HepG2 (cell line): Measurements from ENCODE around the gene SLC22A23. TPM values are rescaled to one million over a fixed set of nuclear protein-coding genes. Genes with fewer than 3 reads are reported as not detected.

Experiments used
- ATF7-NPFF ChIP-seq: sonication (generic); formaldehyde crosslinking; IDR thresholded peaks from 2 replicates; pipeline ENCODE4 v1.8.1; 2023; ENCODE audit warnings: mild to moderate bottlenecking, low read depth, missing genetic modification reagents, moderate library complexity
- EP300 ChIP-seq, 3 experiments: sonication (generic) in 1 of 3; formaldehyde crosslinking in 1 of 3; IDR thresholded peaks; 2 replicates each; pipeline versions ENCODE4 v1.5.1 to v1.6.1; 2011 to 2020; ENCODE audit warnings: low read depth in 2 of 3, low read length in 2 of 3, borderline replicate concordance in 1 of 3, improper control_type of control experiment in 1 of 3, mild to moderate bottlenecking in 1 of 3, missing genetic modification reagents in 1 of 3, moderate library complexity in 1 of 3
- GPN1 ChIP-seq: sonication (generic); formaldehyde crosslinking; IDR thresholded peaks from 2 replicates; pipeline ENCODE4 v1.5.1; 2020; ENCODE audit warnings: missing genetic modification reagents, borderline replicate concordance
- HDAC1 ChIP-seq: sonication (generic); formaldehyde crosslinking; IDR thresholded peaks from 2 replicates; pipeline ENCODE4 v1.5.1; 2020; ENCODE audit warnings: mild to moderate bottlenecking, missing genetic modification reagents
- ISX ChIP-seq: sonication (generic); formaldehyde crosslinking; conservative IDR thresholded peaks from 2 replicates; pipeline ENCODE4 v1.5.0; 2020; ENCODE audit warnings: missing genetic modification reagents
- NBN ChIP-seq: fragments of 450-650 bp; conservative IDR thresholded peaks from 2 replicates; pipeline ENCODE4 v1.6.1; 2017
- ZBTB20 ChIP-seq: sonication (generic); formaldehyde crosslinking; IDR thresholded peaks from 2 replicates; pipeline ENCODE4 v1.8.1; 2023; ENCODE audit warnings: missing genetic modification reagents, low read depth, mild to moderate bottlenecking, borderline replicate concordance
- ZNF510 ChIP-seq: sonication (generic); formaldehyde crosslinking; IDR thresholded peaks from 2 replicates; pipeline ENCODE4 v1.4.0; 2020; ENCODE audit warnings: low read depth, mild to moderate bottlenecking, missing genetic modification reagents
- ZNF670 ChIP-seq: sonication (generic); formaldehyde crosslinking; IDR thresholded peaks from 2 replicates; pipeline ENCODE4 v1.8.0; 2022; ENCODE audit warnings: mild to moderate bottlenecking, missing genetic modification reagents, borderline replicate concordance
- polyA plus RNA-seq, 8 experiments: library from polyadenylated mRNA; depleted of rRNA in 3 of 8; stranded (reverse) in 7 of 8; unstranded in 1 of 8; fragments of >200 nt; fragmentation: Illumina TruSeq in 4 of 8; extraction: Trizol in 4 of 8; gene quantifications; 2 replicates each; pipeline versions ENCODE4 v1.2.1 to v1.2.3, GENCODE V29; 2011 to 2016; ENCODE audit warnings: low read depth in 4 of 8, missing spikeins in 1 of 8, mixed read lengths in 1 of 8; ENCODE audit not compliant: insufficient read depth in 1 of 8
- total RNA-seq, 5 experiments: library from RNA; depleted of rRNA; stranded (reverse); fragments of >200 nt; fragmentation: Illumina TruSeq; extraction: Trizol; gene quantifications; 2 replicates each; pipeline ENCODE4 v1.2.3, GENCODE V29; 2016; ENCODE audit warnings: low read depth in 1 of 5
- TF ChIP-seq, protein P1 (sequence below): sonication (generic); formaldehyde crosslinking; IDR thresholded peaks from 2 replicates; pipeline ENCODE4 v1.8.1; 2023; ENCODE audit warnings: mild to moderate bottlenecking, moderate library complexity, missing genetic modification reagents
- TF ChIP-seq, protein P2 (sequence below): sonication (generic); formaldehyde crosslinking; IDR thresholded peaks from 2 replicates; pipeline ENCODE4 v1.4.0; 2020; ENCODE audit warnings: missing genetic modification reagents
- TF ChIP-seq, protein P3 (sequence below): sonication (generic); formaldehyde crosslinking; IDR thresholded peaks from 2 replicates; pipeline ENCODE4 v1.5.0; 2020; ENCODE audit warnings: mild to moderate bottlenecking, missing genetic modification reagents, borderline replicate concordance
- TF ChIP-seq, protein P4 (sequence below): sonication (generic); formaldehyde crosslinking; IDR thresholded peaks from 2 replicates; pipeline ENCODE4 v1.8.0; 2022; ENCODE audit warnings: mild to moderate bottlenecking, missing genetic modification reagents
- TF ChIP-seq, protein P5 (sequence below): sonication (generic); formaldehyde crosslinking; IDR thresholded peaks from 2 replicates; pipeline ENCODE4 v1.5.0; 2020; ENCODE audit warnings: mild to moderate bottlenecking, missing genetic modification reagents
- TF ChIP-seq, protein P6 (sequence below): IDR thresholded peaks from 2 replicates; pipeline ENCODE4 v1.6.1; 2016

SLC22A23 gene
- total and polyA plus RNA-seq, 2 of the 13 experiments (the other 11 are each of a cell fraction or from before 2014, with no cell fraction given): 11.8 to 17.5 TPM

DNA sequence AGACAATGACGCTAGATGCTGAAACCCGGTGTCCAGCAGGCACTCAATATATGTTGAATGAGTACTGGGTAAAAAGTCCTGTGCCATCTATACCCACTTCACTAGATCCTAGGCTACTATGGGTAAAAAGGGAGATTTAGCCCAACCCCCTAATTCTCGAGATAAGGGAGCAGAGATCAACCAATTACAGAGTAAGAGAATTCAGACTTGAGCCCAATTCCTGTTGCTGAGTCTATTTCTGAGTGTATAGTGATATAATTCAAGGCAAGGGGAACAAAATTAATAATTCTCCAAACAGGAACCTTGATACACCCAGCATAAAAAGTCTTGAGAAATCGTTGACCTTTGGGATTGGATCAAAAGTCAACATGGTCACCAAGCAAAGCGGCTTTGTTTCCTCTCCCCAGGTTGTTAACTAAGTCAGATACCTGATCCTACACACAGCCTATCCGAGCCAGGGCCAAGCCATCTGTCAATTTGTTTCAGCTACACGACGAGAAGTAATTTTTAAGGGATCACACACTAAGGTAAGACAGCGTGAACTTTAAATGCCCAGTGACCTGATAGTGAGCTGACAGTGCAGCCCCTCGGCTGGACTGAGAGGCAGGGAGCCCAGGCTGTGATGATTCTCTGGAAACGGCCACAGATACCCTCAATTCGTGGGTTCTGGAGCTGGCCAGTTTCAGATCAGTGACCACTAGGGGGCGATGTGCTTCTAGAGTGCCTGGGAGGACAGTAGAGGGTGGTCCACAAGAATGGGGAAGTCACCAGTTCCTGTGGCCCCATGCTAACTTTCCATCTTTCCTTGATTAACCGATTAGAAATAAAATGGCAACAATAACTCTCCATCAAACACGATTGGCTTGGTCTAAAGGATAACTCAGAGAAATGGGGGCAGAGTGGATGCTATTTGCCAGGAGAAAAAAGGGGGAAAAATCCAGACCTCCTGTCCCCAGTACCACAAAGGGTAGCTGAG is 46.2 kb downstream of the SLC22A23 start (continued):
- TF ChIP-seq, protein P1, sequence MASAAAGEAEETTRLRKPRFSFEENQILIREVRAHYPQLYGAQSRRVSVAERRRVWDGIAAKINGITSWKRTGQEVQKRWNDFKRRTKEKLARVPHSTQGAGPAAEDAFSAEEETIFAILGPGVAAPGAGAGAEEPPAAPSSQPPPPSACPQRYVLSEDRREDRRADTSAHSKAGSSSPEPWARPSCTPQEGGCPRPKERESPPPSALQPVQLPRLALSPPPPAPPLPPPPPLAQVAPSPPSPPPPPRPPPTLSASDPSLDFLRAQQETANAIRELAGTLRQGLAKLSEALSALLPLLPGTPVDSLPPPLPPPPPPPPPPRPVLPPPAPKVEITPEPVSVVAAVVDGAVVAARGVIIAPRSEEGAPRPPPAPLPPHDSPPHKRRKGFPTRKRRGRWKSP (CRISPR knock-in tag): peak; percentile 63; the same call in 1 of the 2 replicates
- TF ChIP-seq, protein P2, sequence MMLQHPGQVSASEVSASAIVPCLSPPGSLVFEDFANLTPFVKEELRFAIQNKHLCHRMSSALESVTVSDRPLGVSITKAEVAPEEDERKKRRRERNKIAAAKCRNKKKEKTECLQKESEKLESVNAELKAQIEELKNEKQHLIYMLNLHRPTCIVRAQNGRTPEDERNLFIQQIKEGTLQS (CRISPR knock-in tag): no peak
- TF ChIP-seq, protein P3, sequence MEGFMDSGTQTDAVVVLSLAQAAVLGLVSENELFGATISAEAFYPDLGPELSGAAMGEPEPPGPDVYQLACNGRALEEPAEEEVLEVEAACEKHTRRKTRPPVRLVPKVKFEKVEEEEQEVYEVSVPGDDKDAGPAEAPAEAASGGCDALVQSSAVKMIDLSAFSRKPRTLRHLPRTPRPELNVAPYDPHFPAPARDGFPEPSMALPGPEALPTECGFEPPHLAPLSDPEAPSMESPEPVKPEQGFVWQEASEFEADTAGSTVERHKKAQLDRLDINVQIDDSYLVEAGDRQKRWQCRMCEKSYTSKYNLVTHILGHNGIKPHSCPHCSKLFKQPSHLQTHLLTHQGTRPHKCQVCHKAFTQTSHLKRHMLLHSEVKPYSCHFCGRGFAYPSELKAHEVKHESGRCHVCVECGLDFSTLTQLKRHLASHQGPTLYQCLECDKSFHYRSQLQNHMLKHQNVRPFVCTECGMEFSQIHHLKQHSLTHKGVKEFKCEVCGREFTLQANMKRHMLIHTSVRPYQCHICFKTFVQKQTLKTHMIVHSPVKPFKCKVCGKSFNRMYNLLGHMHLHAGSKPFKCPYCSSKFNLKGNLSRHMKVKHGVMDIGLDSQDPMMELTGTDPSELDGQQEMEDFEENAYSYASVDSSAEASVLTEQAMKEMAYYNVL (CRISPR knock-in tag): no peak
- TF ChIP-seq ZNF510 (CRISPR knock-in tag) (0 out of 2 replicates have a peak, but pooled peaks have one; percentile 67), EP300 (IDR thresholded peaks at IDR 0.05; ENCODE audit: low read depth in 2 of 2, low read length in 2 of 2) (peak in 1 of 2 experiments; percentile 86; a peak in 2 of 4 replicates), EP300 (CRISPR knock-in tag; IDR thresholded peaks at IDR 0.05; ENCODE audit: borderline replicate concordance) (no peak), NBN (no peak), HDAC1 (peak; percentile 56), GPN1 (CRISPR knock-in tag) (no peak), ZNF670 (CRISPR knock-in tag) (no peak), ATF7-NPFF (CRISPR knock-in tag) (no peak), ZBTB20 (CRISPR knock-in tag) (peak; percentile 78), ISX (CRISPR knock-in tag) (no peak)
- TF ChIP-seq, protein P4, sequence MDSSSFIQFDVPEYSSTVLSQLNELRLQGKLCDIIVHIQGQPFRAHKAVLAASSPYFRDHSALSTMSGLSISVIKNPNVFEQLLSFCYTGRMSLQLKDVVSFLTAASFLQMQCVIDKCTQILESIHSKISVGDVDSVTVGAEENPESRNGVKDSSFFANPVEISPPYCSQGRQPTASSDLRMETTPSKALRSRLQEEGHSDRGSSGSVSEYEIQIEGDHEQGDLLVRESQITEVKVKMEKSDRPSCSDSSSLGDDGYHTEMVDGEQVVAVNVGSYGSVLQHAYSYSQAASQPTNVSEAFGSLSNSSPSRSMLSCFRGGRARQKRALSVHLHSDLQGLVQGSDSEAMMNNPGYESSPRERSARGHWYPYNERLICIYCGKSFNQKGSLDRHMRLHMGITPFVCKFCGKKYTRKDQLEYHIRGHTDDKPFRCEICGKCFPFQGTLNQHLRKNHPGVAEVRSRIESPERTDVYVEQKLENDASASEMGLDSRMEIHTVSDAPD: peak; percentile 28; the same call in 1 of the 2 replicates
- TF ChIP-seq, protein P5, sequence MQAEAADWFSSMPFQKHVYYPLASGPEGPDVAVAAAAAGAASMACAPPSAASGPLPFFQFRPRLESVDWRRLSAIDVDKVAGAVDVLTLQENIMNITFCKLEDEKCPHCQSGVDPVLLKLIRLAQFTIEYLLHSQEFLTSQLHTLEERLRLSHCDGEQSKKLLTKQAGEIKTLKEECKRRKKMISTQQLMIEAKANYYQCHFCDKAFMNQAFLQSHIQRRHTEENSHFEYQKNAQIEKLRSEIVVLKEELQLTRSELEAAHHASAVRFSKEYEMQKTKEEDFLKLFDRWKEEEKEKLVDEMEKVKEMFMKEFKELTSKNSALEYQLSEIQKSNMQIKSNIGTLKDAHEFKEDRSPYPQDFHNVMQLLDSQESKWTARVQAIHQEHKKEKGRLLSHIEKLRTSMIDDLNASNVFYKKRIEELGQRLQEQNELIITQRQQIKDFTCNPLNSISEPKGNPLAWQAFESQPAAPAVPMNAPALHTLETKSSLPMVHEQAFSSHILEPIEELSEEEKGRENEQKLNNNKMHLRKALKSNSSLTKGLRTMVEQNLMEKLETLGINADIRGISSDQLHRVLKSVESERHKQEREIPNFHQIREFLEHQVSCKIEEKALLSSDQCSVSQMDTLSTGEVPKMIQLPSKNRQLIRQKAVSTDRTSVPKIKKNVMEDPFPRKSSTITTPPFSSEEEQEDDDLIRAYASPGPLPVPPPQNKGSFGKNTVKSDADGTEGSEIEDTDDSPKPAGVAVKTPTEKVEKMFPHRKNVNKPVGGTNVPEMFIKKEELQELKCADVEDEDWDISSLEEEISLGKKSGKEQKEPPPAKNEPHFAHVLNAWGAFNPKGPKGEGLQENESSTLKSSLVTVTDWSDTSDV (CRISPR knock-in tag): no peak
- TF ChIP-seq, protein P6, sequence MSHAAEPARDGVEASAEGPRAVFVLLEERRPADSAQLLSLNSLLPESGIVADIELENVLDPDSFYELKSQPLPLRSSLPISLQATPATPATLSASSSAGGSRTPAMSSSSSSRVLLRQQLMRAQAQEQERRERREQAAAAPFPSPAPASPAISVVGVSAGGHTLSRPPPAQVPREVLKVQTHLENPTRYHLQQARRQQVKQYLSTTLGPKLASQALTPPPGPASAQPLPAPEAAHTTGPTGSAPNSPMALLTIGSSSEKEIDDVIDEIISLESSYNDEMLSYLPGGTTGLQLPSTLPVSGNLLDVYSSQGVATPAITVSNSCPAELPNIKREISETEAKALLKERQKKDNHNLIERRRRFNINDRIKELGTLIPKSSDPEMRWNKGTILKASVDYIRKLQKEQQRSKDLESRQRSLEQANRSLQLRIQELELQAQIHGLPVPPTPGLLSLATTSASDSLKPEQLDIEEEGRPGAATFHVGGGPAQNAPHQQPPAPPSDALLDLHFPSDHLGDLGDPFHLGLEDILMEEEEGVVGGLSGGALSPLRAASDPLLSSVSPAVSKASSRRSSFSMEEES (CRISPR knock-in tag): peak; percentile 65
